HG03571 (cell line): ENCODE results near the gene APAF1.

Source experiments
- ATAC-seq: cut with Tn5 transposase; IDR thresholded peaks from one replicate; pipeline ENCODE4 v1.9.1; 2021; ENCODE audit not compliant: unreplicated experiment

APAF1 gene

GRCh38 chr12:98725476-98726247 is 80.6 kb downstream of the APAF1 start:
- peak; percentile 82 for ATAC-seq

DNA sequence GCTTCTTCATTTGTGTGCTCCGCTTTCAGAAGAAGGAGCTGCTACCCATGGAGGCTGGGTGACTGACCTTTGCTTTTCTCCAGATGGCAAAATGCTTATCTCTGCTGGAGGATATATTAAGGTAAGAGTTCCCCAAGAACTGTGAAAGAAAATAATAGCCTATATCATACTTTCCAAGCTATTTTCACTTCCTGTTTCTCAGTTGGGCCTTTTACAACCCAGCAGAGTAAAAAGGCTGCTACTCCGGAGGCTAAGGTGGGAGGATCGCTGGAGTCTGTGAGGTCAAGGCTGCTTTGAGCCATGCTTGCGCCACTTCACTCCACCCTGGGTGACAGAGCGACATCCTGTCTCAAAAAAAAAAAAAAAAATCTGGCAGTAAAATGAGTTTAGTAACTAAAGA is 82.1 kb downstream of the APAF1 start:
- no peak for ATAC-seq

- ATAC-seq: no peak
Measured at GRCh38 chr12:98730412-98730811, 85.3 kb downstream of the APAF1 start.

- ATAC-seq: no peak
Measured at GRCh38 chr12:98733667-98734350, 88.7 kb downstream of the APAF1 start.

DNA sequence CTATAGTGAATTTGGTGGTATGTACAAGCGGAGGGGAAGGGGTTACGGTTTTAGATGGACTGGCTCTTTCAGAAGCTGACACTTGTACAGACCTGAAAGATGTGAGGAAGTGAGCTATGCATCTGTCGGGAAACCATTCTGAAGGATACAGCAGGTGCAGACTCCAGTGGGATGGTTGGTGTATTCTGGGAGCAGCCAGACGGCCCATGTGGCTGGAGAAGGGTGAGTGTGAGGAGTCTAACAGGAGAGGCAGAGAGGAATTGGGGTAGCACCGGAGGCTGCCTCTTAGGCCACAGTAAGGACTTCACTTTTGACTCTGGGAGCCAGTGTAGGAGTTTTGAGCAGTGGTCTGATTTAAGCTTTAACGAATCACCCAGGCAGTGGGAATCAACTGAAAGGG is 90.7 kb downstream of the APAF1 start:
- ATAC-seq: no peak

GRCh38 chr12:98736352-98737321 is 91.5 kb downstream of the APAF1 start:
- no peak for ATAC-seq

- ATAC-seq: no peak
Measured at GRCh38 chr12:98737322-98737712, 92.2 kb downstream of the APAF1 start.

DNA sequence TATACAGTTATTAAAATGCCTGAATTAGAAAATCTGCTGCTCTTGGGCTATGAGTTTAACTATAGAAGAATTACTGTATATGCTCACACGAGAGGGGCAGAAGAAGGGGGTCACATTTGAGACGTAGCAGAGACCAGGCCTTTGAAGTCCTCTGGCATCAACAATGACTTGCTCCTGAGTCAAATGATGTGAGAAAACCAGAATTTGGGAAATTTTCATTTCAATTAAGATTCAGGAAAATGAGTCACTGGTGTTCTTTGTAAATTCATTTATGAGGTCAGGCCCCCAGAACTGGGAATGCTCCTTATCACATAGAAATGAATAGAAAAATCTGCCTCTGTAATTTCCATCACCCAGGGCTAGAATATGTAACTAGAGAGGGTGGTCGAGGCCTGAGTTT is 92.9 kb downstream of the APAF1 start:
- ATAC-seq: no peak

DNA sequence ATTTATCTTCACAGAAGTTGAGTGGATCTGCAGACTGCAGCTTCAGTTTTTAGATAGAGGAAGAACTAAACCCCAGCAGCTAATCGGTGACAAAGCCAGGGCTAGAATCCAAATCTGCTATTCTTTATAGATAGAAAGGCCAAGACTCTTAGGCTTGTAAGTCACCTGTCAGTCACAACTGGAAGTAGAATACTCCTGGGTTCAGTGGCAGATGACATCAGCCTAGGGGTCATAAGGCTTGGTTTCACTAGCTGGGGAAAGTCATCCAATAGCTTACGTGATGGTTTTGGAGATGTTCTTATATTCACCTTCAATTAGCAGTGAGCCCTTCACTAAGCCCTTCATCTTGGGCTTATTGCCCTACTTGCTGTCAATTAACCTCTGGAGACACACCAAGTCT is 93.4 kb downstream of the APAF1 start:
- no peak for ATAC-seq

DNA sequence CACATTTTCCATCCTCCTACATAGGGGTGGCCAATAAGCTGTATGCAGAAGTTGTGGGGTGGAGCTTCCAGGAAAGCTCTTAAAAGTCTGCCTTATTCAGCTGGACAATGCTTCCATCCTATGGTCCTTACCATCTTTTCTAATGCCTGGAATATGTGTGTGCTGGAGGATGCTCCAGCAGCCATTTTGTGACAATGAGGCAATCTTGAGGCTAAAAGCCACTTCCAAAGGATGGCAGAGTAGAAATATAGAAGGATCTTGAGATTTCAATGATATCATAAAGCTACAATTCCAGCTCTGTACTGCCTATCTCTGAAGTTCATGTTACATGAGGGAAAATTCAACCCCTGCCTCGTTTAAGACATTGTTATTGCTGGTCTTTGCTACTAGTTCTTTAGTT is 95.7 kb downstream of the APAF1 start:
- ATAC-seq: no peak

GRCh38 chr12:98741196-98741555 is 96.1 kb downstream of the APAF1 start:
- ATAC-seq: no peak

DNA sequence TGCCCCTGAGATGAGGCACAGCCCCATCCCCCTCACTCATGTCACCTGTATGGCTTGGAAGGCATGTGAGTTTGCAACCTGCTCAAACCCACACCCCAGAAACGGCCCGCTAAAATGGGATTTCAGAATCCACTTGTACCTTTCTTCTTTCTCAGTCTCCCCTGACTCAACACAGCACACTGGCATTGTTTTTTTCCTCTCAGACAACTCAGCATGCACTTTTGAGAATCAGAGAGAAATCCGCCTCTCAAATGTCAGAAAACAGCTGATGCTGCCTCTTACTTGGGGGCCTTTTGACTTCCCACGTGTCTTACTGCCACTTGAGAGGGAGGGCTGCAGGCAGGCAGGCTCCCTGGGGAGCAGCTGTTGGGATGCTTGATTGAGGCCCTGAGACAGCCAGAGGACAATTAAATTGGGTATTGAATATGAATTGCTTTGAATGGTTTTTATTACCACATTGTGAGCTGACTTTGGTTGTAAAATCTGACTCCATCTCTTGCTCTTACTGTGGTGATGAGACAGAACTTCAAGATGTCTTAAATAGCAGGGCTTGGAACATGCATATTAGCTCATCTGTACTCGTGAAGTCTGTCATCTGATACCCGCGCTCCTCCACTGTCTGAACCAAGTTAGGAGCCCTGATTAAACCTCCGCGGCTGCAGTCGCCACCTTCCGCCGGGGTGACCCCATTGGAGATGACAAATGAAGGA is 96.6 kb downstream of the APAF1 start:
- no peak for ATAC-seq

GRCh38 chr12:98743362-98743953 is 98.4 kb downstream of the APAF1 start:
- ATAC-seq: peak; percentile 54

DNA sequence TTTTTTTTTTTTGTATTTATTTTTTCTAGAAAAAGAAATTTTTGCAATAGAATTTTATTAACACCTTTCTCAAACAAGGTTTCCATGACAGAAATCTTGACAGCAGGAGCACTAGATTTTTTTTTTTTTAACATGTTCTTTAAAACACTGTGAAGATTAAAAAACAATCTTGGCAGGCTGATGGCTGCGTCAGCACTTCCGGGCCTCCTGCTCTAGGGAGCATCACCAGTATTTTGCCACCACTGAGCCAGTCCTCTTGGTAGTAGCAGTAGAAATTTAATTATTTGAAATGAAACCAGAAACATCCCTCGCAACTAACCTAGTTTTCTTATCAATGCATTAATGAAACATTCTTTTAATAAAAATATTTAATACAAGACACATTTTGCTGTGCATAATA is 99.6 kb downstream of the APAF1 start:
- no peak for ATAC-seq

GRCh38 chr12:98745578-98746391 is 100.7 kb downstream of the APAF1 start:
- peak; percentile 56 for ATAC-seq

GRCh38 chr12:98748463-98748862 is 103.4 kb downstream of the APAF1 start:
- ATAC-seq: no peak

- ATAC-seq: no peak
Measured at GRCh38 chr12:98750511-98750910, 105.4 kb downstream of the APAF1 start.

GRCh38 chr12:98751580-98752115 is 106.6 kb downstream of the APAF1 start:
- no peak for ATAC-seq

- ATAC-seq: no peak
Measured at GRCh38 chr12:98752726-98753125, 107.6 kb downstream of the APAF1 start.
